SK-N-SH (cell line): ENCODE data around the gene KCNMB1. TPM values are rescaled to one million over a fixed set of nuclear protein-coding genes. Genes with fewer than 3 reads are reported as not detected.

Experiments
- CTCF ChIA-PET: fragments of 300-600, 350-600 bp; formaldehyde crosslinking; extraction: SDS; loops from one replicate; lab custom pipeline; 2021; lab: Yijun Ruan, JAX
- POLR2A ChIA-PET: fragments of 350-600 bp; sonication (Branson Sonifier 250); formaldehyde crosslinking; extraction: SDS; loops from one replicate; lab custom pipeline; 2020; ENCODE audit warnings: antibody characterized with exemption, inconsistent platforms; lab: Yijun Ruan, JAX
- DNase-seq: peaks from one replicate; pipeline ENCODE4 v3.0.0; 2012
- H2AFZ ChIP-seq: fragments of 200-600 bp; sonication (generic); 2 replicates; pipeline ENCODE4 v1.8.1; 2016; ENCODE audit warnings: antibody characterized with exemption, mild to moderate bottlenecking, low read depth
- H3F3A ChIP-seq: fragments of 200-600 bp; sonication (generic); replicated peaks from 2 replicates; pipeline ENCODE3; 2016; ENCODE audit warnings: antibody characterized with exemption, mild to moderate bottlenecking; ENCODE audit not compliant: insufficient read depth
- H3K27ac ChIP-seq, 2 experiments: fragments of 200-500 bp in 1 of 2; fragments of 200-600 bp in 1 of 2; sonication (Bioruptor generic) in 1 of 2; sonication (generic), shearing (Covaris generic) in 1 of 2; 2 replicates each; pipeline versions ENCODE4 v1.5.1 to v1.6.1; 2014 to 2016; ENCODE audit warnings: low read depth in 2 of 2, inconsistent platforms in 1 of 2, low read length in 1 of 2, mild to moderate bottlenecking in 1 of 2, mixed read lengths in 1 of 2
- H3K27me3 ChIP-seq: fragments of 200-600 bp; sonication (generic), shearing (Covaris generic); 2 replicates; pipeline ENCODE4 v1.6.1; 2016; ENCODE audit warnings: mixed run types; ENCODE audit not compliant: insufficient read depth
- H3K36me3 ChIP-seq, 2 experiments: fragments of 200-500 bp in 1 of 2; fragments of 200-600 bp in 1 of 2; sonication (Bioruptor generic) in 1 of 2; sonication (generic) in 1 of 2; replicated peaks in 1 of 2; 2 replicates each; pipeline versions ENCODE3 to v1.5.1; 2014 to 2016; ENCODE audit warnings: low read length in 1 of 2, mild to moderate bottlenecking in 1 of 2; ENCODE audit not compliant: insufficient read depth in 2 of 2, control insufficient read depth in 1 of 2
- H3K4me1 ChIP-seq, 2 experiments: fragments of 200-500 bp in 1 of 2; fragments of 200-600 bp in 1 of 2; sonication (Bioruptor generic) in 1 of 2; sonication (generic), shearing (Covaris generic) in 1 of 2; 2 replicates each; pipeline versions ENCODE4 v1.5.1 to v1.6.1; 2014 to 2016; ENCODE audit warnings: low read depth in 1 of 2, low read length in 1 of 2, mixed run types in 1 of 2; ENCODE audit not compliant: insufficient read depth in 2 of 2, control insufficient read depth in 1 of 2
- H3K4me2 ChIP-seq: fragments of 200-600 bp; sonication (generic), shearing (Covaris generic); 2 replicates; pipeline ENCODE4 v1.6.1; 2017; ENCODE audit warnings: mixed run types
- H3K4me3 ChIP-seq, 2 experiments: fragments of 200-500 bp in 1 of 2; fragments of 200-600 bp in 1 of 2; sonication (Bioruptor generic) in 1 of 2; sonication (generic), shearing (Covaris generic) in 1 of 2; 2 replicates each; pipeline versions ENCODE4 v1.5.1 to v1.8.1; 2014 to 2016; ENCODE audit warnings: low read depth in 2 of 2, inconsistent platforms in 1 of 2, low read length in 1 of 2, mild to moderate bottlenecking in 1 of 2, mixed read lengths in 1 of 2, moderate library complexity in 1 of 2
- H3K79me2 ChIP-seq: fragments of 200-600 bp; sonication (generic); 2 replicates; pipeline ENCODE4 v1.8.1; 2017; ENCODE audit warnings: mild to moderate bottlenecking; ENCODE audit not compliant: insufficient read depth
- H3K9ac ChIP-seq: fragments of 200-600 bp; sonication (generic); 2 replicates; pipeline ENCODE4 v1.6.1; 2017; ENCODE audit warnings: mixed run types
- H3K9me2 ChIP-seq: fragments of 200-600 bp; sonication (generic); 2 replicates; pipeline ENCODE4 v1.6.1; 2017; ENCODE audit warnings: mixed run types
- H3K9me3 ChIP-seq: fragments of 200-600 bp; sonication (generic); 2 replicates; pipeline ENCODE4 v1.6.1; 2017; ENCODE audit warnings: mixed run types, mild to moderate bottlenecking, moderate library complexity
- H4K20me1 ChIP-seq: fragments of 200-600 bp; sonication (generic); 2 replicates; pipeline ENCODE4 v1.6.1; 2017; ENCODE audit warnings: mild to moderate bottlenecking, mixed run types; ENCODE audit not compliant: insufficient read depth
- CHD2 ChIP-seq: fragments of 150-350 bp; IDR thresholded peaks from 2 replicates; pipeline ENCODE4 v1.6.1; 2018; ENCODE audit warnings: low read length; ENCODE audit not compliant: partially characterized antibody
- EP300 ChIP-seq, 2 experiments: IDR thresholded peaks; 2 replicates each; pipeline versions ENCODE4 v1.4.0 to v1.6.1; 2012; ENCODE audit warnings: borderline replicate concordance in 1 of 2, low read depth in 1 of 2, low read length in 1 of 2
- EZH2phosphoT487 ChIP-seq: fragments of 200-600 bp; sonication (generic); IDR thresholded peaks from 2 replicates; pipeline ENCODE4 v1.6.1; 2017; ENCODE audit warnings: low read depth, mixed run types, mild to moderate bottlenecking, antibody characterized with exemption, moderate library complexity, borderline replicate concordance
- FOXM1 ChIP-seq: IDR thresholded peaks from 2 replicates; pipeline ENCODE4 v1.4.0; 2012; ENCODE audit warnings: low read depth, mild to moderate bottlenecking
- NFIC ChIP-seq: IDR thresholded peaks from 2 replicates; pipeline ENCODE4 v1.4.0; 2012; ENCODE audit warnings: borderline replicate concordance
- POLR2AphosphoS5 ChIP-seq: IDR thresholded peaks from 2 replicates; pipeline ENCODE4 v1.6.1; 2012; ENCODE audit warnings: low read depth, low read length
- RAD21 ChIP-seq: IDR thresholded peaks from 2 replicates; pipeline ENCODE4 v1.6.1; 2012; ENCODE audit warnings: mild to moderate bottlenecking, low read length
- SIN3A ChIP-seq: IDR thresholded peaks from 2 replicates; pipeline ENCODE4 v1.6.1; 2012; ENCODE audit warnings: low read depth, mild to moderate bottlenecking, low read length, moderate library complexity, borderline replicate concordance
- TAF1 ChIP-seq: IDR thresholded peaks from 2 replicates; pipeline ENCODE4 v1.6.1; 2012; ENCODE audit warnings: low read depth, mild to moderate bottlenecking, low read length, moderate library complexity, borderline replicate concordance
- TEAD4 ChIP-seq: IDR thresholded peaks from 2 replicates; pipeline ENCODE4 v1.4.0; 2012; ENCODE audit warnings: mild to moderate bottlenecking, borderline replicate concordance; ENCODE audit not compliant: insufficient read depth
- USF1 ChIP-seq: IDR thresholded peaks from 2 replicates; pipeline ENCODE4 v1.4.0; 2012; ENCODE audit warnings: low read depth, borderline replicate concordance
- WGBS: methylation state at CpG from one replicate; pipeline ENCODE4 v1.1.6; 2017; ENCODE audit warnings: low lambda C conversion rate; 5-methylcytosine and 5-hydroxymethylcytosine counted together
- polyA plus RNA-seq, 3 experiments: library from polyadenylated mRNA; depleted of rRNA; stranded (reverse); fragments of >200 nt; gene quantifications; 2 replicates each; pipeline ENCODE4 v1.2.3, GENCODE V29; 2012
- TF ChIP-seq, protein P1 (sequence below): IDR thresholded peaks from 2 replicates; pipeline ENCODE4 v1.6.1; 2012; ENCODE audit warnings: mild to moderate bottlenecking, low read depth, low read length, moderate library complexity
- TF ChIP-seq, protein P2 (sequence below): fragments of 200-600 bp; sonication (generic); IDR thresholded peaks from 2 replicates; pipeline ENCODE4 v1.6.1; 2017; ENCODE audit warnings: antibody characterized with exemption, mild to moderate bottlenecking, moderate library complexity

The KCNMB1 gene
- polyA plus RNA-seq, 1 of the 3 experiments (the other 2 are of a cell fraction) = not detected

DNA sequence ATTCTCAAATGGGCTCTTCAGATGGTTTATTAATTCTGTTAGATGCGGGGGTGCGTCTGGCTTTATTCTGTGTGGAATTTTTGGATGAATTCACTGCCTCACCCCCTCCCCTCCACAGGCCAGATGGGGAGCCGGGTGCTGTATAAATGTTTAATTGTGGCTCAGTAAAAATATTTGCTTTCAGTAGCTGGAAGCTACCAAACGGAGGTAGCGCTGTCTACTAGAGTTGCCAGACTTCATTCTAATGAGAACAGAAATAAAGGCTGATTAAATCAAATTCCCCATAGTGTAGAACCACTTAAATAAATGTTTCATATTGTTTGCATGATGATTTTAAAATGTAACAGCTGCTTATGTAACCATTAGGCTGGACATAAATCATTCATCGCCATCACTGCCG, 34.5 kb upstream of the KCNMB1 start:
- no peak for TF ChIP-seq TEAD4
- TF ChIP-seq CHD2 = no peak
- no peak for TF ChIP-seq POLR2AphosphoS5
- no peak for TF ChIP-seq USF1
- 0 out of 4 replicates have a peak, but pooled peaks of 1 of the 2 experiments have one; percentile 17 for TF ChIP-seq EP300 (IDR thresholded peaks at IDR 0.05; ENCODE audit: borderline replicate concordance in 1 of 2, low read depth in 1 of 2, low read length in 1 of 2)
- no peak overlapping the region for H2AFZ ChIP-seq
- no peak for DNase-seq
- ChIA-PET CTCF (interaction anchor here (0.8 to 17.9 kb wide), 13 partner anchors 8 to 215 kb away, joined by 3 to 257 read pairs (median 4); no protein-coding TSS in a partner anchor), POLR2A (no interaction called here)
- peaks cover 0 to 29% of the 10 kb centered on the region in 2 experiments; a peak in 2 of 4 replicates for H3K4me1 ChIP-seq
- H3K36me3 ChIP-seq = no peaks in the 10 kb centered on the region
- H3F3A ChIP-seq = no peaks in the 10 kb centered on the region
- no peak overlapping the region for H3K4me2 ChIP-seq
- no peaks in the 10 kb centered on the region for H3K79me2 ChIP-seq
- H4K20me1 ChIP-seq = no peaks in the 10 kb centered on the region
- peaks cover 18% of the 10 kb centered on the region for H3K27me3 ChIP-seq
- no peaks in the 10 kb centered on the region for H3K9me2 ChIP-seq
- H3K9ac ChIP-seq = no peak overlapping the region
- H3K4me3 ChIP-seq = no peak overlapping the region
- H3K9me3 ChIP-seq = no peaks in the 10 kb centered on the region
- H3K27ac ChIP-seq = no peak overlapping the region
- 56% methylated on average over 7 of the region's 7 CpGs for WGBS

DNA sequence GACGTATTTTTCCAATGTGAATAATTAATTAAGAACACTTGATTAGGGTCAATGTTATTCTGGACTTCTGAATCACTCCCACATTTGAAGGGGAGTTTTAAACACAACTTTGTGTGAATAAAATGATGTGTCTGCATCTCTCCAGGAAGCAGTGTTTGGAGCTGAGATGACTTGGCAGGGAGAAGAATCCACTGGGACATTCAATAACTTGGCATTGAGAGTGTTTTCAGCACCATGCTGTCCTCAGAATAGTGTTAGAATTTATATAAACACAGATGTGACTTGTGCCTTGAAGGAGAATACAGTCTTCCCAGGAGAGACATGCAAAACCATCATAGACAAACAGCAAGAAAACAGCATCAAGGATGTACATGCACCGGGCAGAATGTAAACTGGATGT, 32.7 kb upstream of the KCNMB1 start:
- Histone ChIP-seq H3F3A (no peaks in the 10 kb centered on the region), H3K79me2 (no peaks in the 10 kb centered on the region), H3K27me3 (peaks cover 20% of the 10 kb centered on the region), H3K9me2 (no peaks in the 10 kb centered on the region), H3K4me1 (peaks cover 0 to 16% of the 10 kb centered on the region in 2 experiments; a peak in 1 of 4 replicates), H3K9ac (no peak overlapping the region), H3K36me3 (no peaks in the 10 kb centered on the region), H2AFZ (no peak overlapping the region), H3K4me2 (no peak overlapping the region), H3K27ac (no peak overlapping the region), H3K4me3 (no peak overlapping the region), H3K9me3 (no peaks in the 10 kb centered on the region), H4K20me1 (no peaks in the 10 kb centered on the region)
- ChIA-PET CTCF (interaction anchor here (0.9 to 17.9 kb wide), 26 partner anchors 9 to 318 kb away, joined by 3 to 257 read pairs (median 6); partner anchors contain the start of gene C5orf58), POLR2A (no interaction called here)
- 49% methylated on average over 2 of the region's 2 CpGs for WGBS
- TF ChIP-seq FOXM1 (no peak), TEAD4 (no peak)
- no peak for DNase-seq

DNA sequence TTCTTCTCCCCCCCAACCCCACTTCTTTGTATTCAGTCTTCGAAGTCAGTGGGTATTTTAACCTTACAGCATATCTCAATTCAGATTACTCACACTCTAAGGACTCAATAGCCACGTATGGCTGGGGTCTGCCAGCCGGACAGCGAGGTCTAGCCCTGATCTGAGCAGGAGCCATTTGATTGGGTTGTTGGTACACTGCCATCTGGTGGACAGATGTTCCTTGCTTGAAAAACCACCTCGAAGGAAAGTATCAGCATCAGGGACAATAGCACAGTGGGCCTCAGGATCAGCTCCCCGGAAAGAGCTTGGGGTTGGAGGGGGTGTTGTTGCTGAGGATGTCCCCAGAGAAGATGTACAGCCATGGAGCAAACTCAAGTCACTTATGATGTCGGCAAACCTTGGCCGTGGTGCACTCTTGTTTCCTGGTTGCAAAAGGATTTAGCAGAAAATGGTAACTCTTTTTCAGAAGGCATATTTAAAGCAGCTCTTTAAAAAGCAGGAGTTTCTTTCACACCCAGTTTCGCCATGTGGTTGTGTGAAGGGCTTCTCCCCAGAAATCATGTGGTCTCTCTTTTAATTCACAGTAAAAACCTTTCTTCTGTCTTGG, 31.7 kb upstream of the KCNMB1 start:
- Histone ChIP-seq H3K9me2 (no peaks in the 10 kb centered on the region), H3F3A (no peaks in the 10 kb centered on the region), H3K36me3 (no peaks in the 10 kb centered on the region), H4K20me1 (no peaks in the 10 kb centered on the region), H3K9ac (no peak overlapping the region), H3K9me3 (no peaks in the 10 kb centered on the region), H3K27me3 (peaks cover 20% of the 10 kb centered on the region), H3K27ac (no peak overlapping the region), H2AFZ (no peak overlapping the region), H3K79me2 (no peaks in the 10 kb centered on the region), H3K4me2 (no peak overlapping the region), H3K4me1 (peaks cover 0 to 9% of the 10 kb centered on the region in 2 experiments; a peak in 1 of 4 replicates), H3K4me3 (no peak overlapping the region)
- ChIA-PET POLR2A (no interaction called here), CTCF (interaction anchor here (0.5 to 17.9 kb wide), 35 partner anchors 9 to 425 kb away, joined by 3 to 257 read pairs (median 5); partner anchors contain the start of gene C5orf58)
- 18% methylated on average over 9 of the region's 9 CpGs for WGBS
- DNase-seq = peak; percentile 77
- no peak for TF ChIP-seq NFIC
- TF ChIP-seq TEAD4 = no peak
- TF ChIP-seq, protein P1, sequence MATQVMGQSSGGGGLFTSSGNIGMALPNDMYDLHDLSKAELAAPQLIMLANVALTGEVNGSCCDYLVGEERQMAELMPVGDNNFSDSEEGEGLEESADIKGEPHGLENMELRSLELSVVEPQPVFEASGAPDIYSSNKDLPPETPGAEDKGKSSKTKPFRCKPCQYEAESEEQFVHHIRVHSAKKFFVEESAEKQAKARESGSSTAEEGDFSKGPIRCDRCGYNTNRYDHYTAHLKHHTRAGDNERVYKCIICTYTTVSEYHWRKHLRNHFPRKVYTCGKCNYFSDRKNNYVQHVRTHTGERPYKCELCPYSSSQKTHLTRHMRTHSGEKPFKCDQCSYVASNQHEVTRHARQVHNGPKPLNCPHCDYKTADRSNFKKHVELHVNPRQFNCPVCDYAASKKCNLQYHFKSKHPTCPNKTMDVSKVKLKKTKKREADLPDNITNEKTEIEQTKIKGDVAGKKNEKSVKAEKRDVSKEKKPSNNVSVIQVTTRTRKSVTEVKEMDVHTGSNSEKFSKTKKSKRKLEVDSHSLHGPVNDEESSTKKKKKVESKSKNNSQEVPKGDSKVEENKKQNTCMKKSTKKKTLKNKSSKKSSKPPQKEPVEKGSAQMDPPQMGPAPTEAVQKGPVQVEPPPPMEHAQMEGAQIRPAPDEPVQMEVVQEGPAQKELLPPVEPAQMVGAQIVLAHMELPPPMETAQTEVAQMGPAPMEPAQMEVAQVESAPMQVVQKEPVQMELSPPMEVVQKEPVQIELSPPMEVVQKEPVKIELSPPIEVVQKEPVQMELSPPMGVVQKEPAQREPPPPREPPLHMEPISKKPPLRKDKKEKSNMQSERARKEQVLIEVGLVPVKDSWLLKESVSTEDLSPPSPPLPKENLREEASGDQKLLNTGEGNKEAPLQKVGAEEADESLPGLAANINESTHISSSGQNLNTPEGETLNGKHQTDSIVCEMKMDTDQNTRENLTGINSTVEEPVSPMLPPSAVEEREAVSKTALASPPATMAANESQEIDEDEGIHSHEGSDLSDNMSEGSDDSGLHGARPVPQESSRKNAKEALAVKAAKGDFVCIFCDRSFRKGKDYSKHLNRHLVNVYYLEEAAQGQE = no peak
- no peak for TF ChIP-seq POLR2AphosphoS5
- TF ChIP-seq CHD2 = no peak
- TF ChIP-seq, protein P2, sequence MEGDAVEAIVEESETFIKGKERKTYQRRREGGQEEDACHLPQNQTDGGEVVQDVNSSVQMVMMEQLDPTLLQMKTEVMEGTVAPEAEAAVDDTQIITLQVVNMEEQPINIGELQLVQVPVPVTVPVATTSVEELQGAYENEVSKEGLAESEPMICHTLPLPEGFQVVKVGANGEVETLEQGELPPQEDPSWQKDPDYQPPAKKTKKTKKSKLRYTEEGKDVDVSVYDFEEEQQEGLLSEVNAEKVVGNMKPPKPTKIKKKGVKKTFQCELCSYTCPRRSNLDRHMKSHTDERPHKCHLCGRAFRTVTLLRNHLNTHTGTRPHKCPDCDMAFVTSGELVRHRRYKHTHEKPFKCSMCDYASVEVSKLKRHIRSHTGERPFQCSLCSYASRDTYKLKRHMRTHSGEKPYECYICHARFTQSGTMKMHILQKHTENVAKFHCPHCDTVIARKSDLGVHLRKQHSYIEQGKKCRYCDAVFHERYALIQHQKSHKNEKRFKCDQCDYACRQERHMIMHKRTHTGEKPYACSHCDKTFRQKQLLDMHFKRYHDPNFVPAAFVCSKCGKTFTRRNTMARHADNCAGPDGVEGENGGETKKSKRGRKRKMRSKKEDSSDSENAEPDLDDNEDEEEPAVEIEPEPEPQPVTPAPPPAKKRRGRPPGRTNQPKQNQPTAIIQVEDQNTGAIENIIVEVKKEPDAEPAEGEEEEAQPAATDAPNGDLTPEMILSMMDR = peak; percentile 84
- TF ChIP-seq RAD21 = peak; percentile 79
- TF ChIP-seq SIN3A = no peak
- no peak for TF ChIP-seq TAF1
- TF ChIP-seq EZH2phosphoT487 = no peak
